Measurements from ENCODE around the gene FHAD1.

The FHAD1 gene

DNA sequence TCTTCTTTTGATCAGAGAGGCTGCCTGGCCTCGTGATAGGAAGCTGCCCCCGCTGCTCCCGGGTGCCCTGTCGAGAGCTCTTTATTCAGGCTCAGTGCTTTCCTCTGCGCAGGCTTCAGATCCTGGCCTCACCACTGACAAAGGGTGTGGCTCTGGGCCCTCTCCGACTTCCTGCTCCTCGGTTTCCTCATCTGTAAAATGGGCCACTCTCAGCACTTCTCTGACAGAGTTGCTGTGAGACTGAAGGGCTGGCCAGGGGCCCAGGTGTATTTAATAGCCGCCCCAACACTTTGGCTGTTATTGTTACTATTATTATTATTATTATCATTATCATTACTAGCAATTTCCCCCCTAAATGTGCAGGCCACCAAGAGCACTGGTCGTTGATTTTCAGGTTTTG lies 101.6 kb downstream of the FHAD1 start:
- Histone ChIP-seq H4K20me1 (ENCODE audit: control insufficient read depth, insufficient read depth, low read depth, low read length) (no peaks in the 10 kb centered on the region), H3K9me3 (ENCODE audit: control insufficient read depth, insufficient read depth, low read length) (no peaks in the 10 kb centered on the region), H3K27me3 (ENCODE audit: control insufficient read depth, low read length) (peaks cover 5% of the 10 kb centered on the region; the same call in 1 of the 2 replicates), H3K4me2 (ENCODE audit: low read length) (no peak overlapping the region), H3K4me3 (ENCODE audit: low read length) (no peak overlapping the region), H3K4me1 (ENCODE audit: control insufficient read depth, low read length) (no peaks in the 10 kb centered on the region), H3K9me2 (replicated peaks; ENCODE audit: control insufficient read depth, low read length) (no peaks in the 10 kb centered on the region), H3K79me2 (ENCODE audit: control insufficient read depth, low read length) (no peaks in the 10 kb centered on the region), H3K27ac (ENCODE audit: low read depth, low read length) (no peak overlapping the region), H3F3A (ENCODE audit: control insufficient read depth, insufficient read depth) (no peaks in the 10 kb centered on the region), H3K36me3 (ENCODE audit: control insufficient read depth, low read length) (no peaks in the 10 kb centered on the region)
- TF ChIP-seq EZH2phosphoT487 (IDR thresholded peaks at IDR 0.05; ENCODE audit: borderline replicate concordance, low read length) (no peak), CTCF (IDR thresholded peaks at IDR 0.05; ENCODE audit: low read depth, low read length, poor library complexity, severe bottlenecking) (no peak)

- no peaks in the 10 kb centered on the region for H3K79me2 ChIP-seq (ENCODE audit: control insufficient read depth, low read length)
- no peaks in the 10 kb centered on the region for H3K36me3 ChIP-seq (ENCODE audit: control insufficient read depth, low read length)
- no peaks in the 10 kb centered on the region for H3K9me3 ChIP-seq (ENCODE audit: control insufficient read depth, insufficient read depth, low read length)
- H3K4me1 ChIP-seq (ENCODE audit: control insufficient read depth, low read length): no peaks in the 10 kb centered on the region
- H3K9me2 ChIP-seq (replicated peaks; ENCODE audit: control insufficient read depth, low read length): no peaks in the 10 kb centered on the region
- H4K20me1 ChIP-seq (ENCODE audit: control insufficient read depth, insufficient read depth, low read depth, low read length): no peaks in the 10 kb centered on the region
- no peaks in the 10 kb centered on the region for H3F3A ChIP-seq (ENCODE audit: control insufficient read depth, insufficient read depth)
- H3K4me2 ChIP-seq (ENCODE audit: low read length): no peak overlapping the region
- H3K27ac ChIP-seq (ENCODE audit: low read depth, low read length): no peak overlapping the region
- H3K4me3 ChIP-seq (ENCODE audit: low read length): no peak overlapping the region
- TF ChIP-seq EZH2phosphoT487 (IDR thresholded peaks at IDR 0.05; ENCODE audit: borderline replicate concordance, low read length) (no peak), CTCF (IDR thresholded peaks at IDR 0.05; ENCODE audit: low read depth, low read length, poor library complexity, severe bottlenecking) (no peak)
- H3K27me3 ChIP-seq (ENCODE audit: control insufficient read depth, low read length): peaks cover 3% of the 10 kb centered on the region; the same call in 1 of the 2 replicates
Observed at GRCh38 chr1:15349133-15349532, 102.1 kb downstream of the FHAD1 start.

- Histone ChIP-seq H3K27me3 (ENCODE audit: control insufficient read depth, low read length) (peaks cover 3% of the 10 kb centered on the region; the same call in 1 of the 2 replicates), H4K20me1 (ENCODE audit: control insufficient read depth, insufficient read depth, low read depth, low read length) (no peaks in the 10 kb centered on the region), H3K79me2 (ENCODE audit: control insufficient read depth, low read length) (no peaks in the 10 kb centered on the region), H3K9me3 (ENCODE audit: control insufficient read depth, insufficient read depth, low read length) (no peaks in the 10 kb centered on the region), H3K4me3 (ENCODE audit: low read length) (no peak overlapping the region), H3K4me2 (ENCODE audit: low read length) (no peak overlapping the region), H3K9me2 (replicated peaks; ENCODE audit: control insufficient read depth, low read length) (no peaks in the 10 kb centered on the region), H3K4me1 (ENCODE audit: control insufficient read depth, low read length) (no peaks in the 10 kb centered on the region), H3F3A (ENCODE audit: control insufficient read depth, insufficient read depth) (no peaks in the 10 kb centered on the region), H3K27ac (ENCODE audit: low read depth, low read length) (no peak overlapping the region), H3K36me3 (ENCODE audit: control insufficient read depth, low read length) (no peaks in the 10 kb centered on the region)
- no peak for TF ChIP-seq EZH2phosphoT487 (IDR thresholded peaks at IDR 0.05; ENCODE audit: borderline replicate concordance, low read length)
- no peak for TF ChIP-seq CTCF (IDR thresholded peaks at IDR 0.05; ENCODE audit: low read depth, low read length, poor library complexity, severe bottlenecking)
Observed at GRCh38 chr1:15350151-15350550, 103.1 kb downstream of the FHAD1 start.
